HepG2 (cell line): ENCODE measurements around the gene UBTF. TPM values are rescaled to one million over a fixed set of nuclear protein-coding genes. Genes with fewer than 3 reads are reported as not detected.

Experiments
- CREB3 ChIP-seq: sonication (generic); formaldehyde crosslinking; IDR thresholded peaks from 2 replicates; pipeline ENCODE4 v1.5.0; 2020; ENCODE audit warnings: missing genetic modification reagents
- HMGXB4 ChIP-seq, 2 experiments: sonication (generic) in 1 of 2; formaldehyde crosslinking in 1 of 2; IDR thresholded peaks; 2 replicates each; pipeline versions ENCODE4 v1.4.0 to v1.6.1; 2018 to 2020; ENCODE audit warnings: missing genetic modification reagents in 2 of 2, borderline replicate concordance in 1 of 2, low read depth in 1 of 2, mild to moderate bottlenecking in 1 of 2, missing biosample characterization in 1 of 2
- TFE3 ChIP-seq: IDR thresholded peaks from 2 replicates; pipeline ENCODE4 v1.6.1; 2016
- XRCC5 ChIP-seq: fragments of 200-400 bp; formaldehyde crosslinking; optimal IDR thresholded peaks from 2 replicates; pipeline ENCODE3; 2017; ENCODE audit warnings: mild to moderate bottlenecking, low read length
- ZBTB43 ChIP-seq: sonication (generic); formaldehyde crosslinking; conservative IDR thresholded peaks from 2 replicates; pipeline ENCODE4 v1.4.0; 2020; ENCODE audit warnings: missing genetic modification reagents
- ZFX ChIP-seq: sonication (generic); formaldehyde crosslinking; IDR thresholded peaks from 2 replicates; pipeline ENCODE4 v1.4.0; 2020; ENCODE audit warnings: mild to moderate bottlenecking, low read depth, missing genetic modification reagents, moderate library complexity
- ZNF274 ChIP-seq: sonication (generic); formaldehyde crosslinking; IDR thresholded peaks from 2 replicates; pipeline ENCODE4 v1.5.1; 2020; ENCODE audit warnings: mild to moderate bottlenecking, missing genetic modification reagents
- ZNF446 ChIP-seq: sonication (generic); formaldehyde crosslinking; IDR thresholded peaks from 2 replicates; pipeline ENCODE4 v1.5.0; 2020; ENCODE audit warnings: mild to moderate bottlenecking, missing genetic modification reagents
- ZNF484 ChIP-seq: sonication (generic); formaldehyde crosslinking; IDR thresholded peaks from 2 replicates; pipeline ENCODE4 v1.5.1; 2020; ENCODE audit warnings: mild to moderate bottlenecking, low read depth, missing genetic modification reagents, borderline replicate concordance
- ZNF503 ChIP-seq: sonication (generic); formaldehyde crosslinking; IDR thresholded peaks from 2 replicates; pipeline ENCODE4 v1.4.0; 2020; ENCODE audit warnings: missing genetic modification reagents
- ZNF572 ChIP-seq: sonication (generic); formaldehyde crosslinking; IDR thresholded peaks from 2 replicates; pipeline ENCODE4 v1.5.1; 2020; ENCODE audit warnings: mild to moderate bottlenecking, missing genetic modification reagents
- ZNF687 ChIP-seq: sonication (generic); formaldehyde crosslinking; IDR thresholded peaks from 2 replicates; pipeline ENCODE4 v1.5.1; 2020; ENCODE audit warnings: mild to moderate bottlenecking, missing genetic modification reagents, moderate library complexity
- ZNF7 ChIP-seq: IDR thresholded peaks from 2 replicates; pipeline ENCODE4 v1.6.1; 2016; ENCODE audit warnings: missing biosample characterization, missing genetic modification reagents
- ZNF746 ChIP-seq: sonication (generic); formaldehyde crosslinking; IDR thresholded peaks from 2 replicates; pipeline ENCODE4 v1.8.0; 2022; ENCODE audit warnings: mild to moderate bottlenecking, missing genetic modification reagents
- polyA plus RNA-seq, 8 experiments: library from polyadenylated mRNA; depleted of rRNA in 3 of 8; stranded (reverse) in 7 of 8; unstranded in 1 of 8; fragments of >200 nt; fragmentation: Illumina TruSeq in 4 of 8; extraction: Trizol in 4 of 8; gene quantifications; 2 replicates each; pipeline versions ENCODE4 v1.2.1 to v1.2.3, GENCODE V29; 2011 to 2016; ENCODE audit warnings: low read depth in 4 of 8, missing spikeins in 1 of 8, mixed read lengths in 1 of 8; ENCODE audit not compliant: insufficient read depth in 1 of 8
- total RNA-seq, 5 experiments: library from RNA; depleted of rRNA; stranded (reverse); fragments of >200 nt; fragmentation: Illumina TruSeq; extraction: Trizol; gene quantifications; 2 replicates each; pipeline ENCODE4 v1.2.3, GENCODE V29; 2016; ENCODE audit warnings: low read depth in 1 of 5

Gene UBTF
- total and polyA plus RNA-seq, 2 of the 13 experiments (the other 11 are each of a cell fraction or from before 2014, with no cell fraction given): 15.2 to 60.9 TPM

GRCh38 chr17:44222112-44222869 is 2.8 kb upstream of the UBTF start (continued):
- TF ChIP-seq XRCC5 (peak; percentile 14), ZNF484 (no peak), ZNF446 (no peak), HMGXB4 (CRISPR knock-in tag; IDR thresholded peaks at IDR 0.05; ENCODE audit: borderline replicate concordance in 1 of 2, low read depth in 1 of 2) (peak in 1 of 2 experiments; percentile 54; a peak in 2 of 4 replicates), ZBTB43 (CRISPR knock-in tag) (peak; percentile 68; the same call in 1 of the 2 replicates), ZNF503 (CRISPR knock-in tag) (peak; percentile 19; the same call in 1 of the 2 replicates), ZNF274 (peak; percentile 18; the same call in 1 of the 2 replicates), ZNF746 (CRISPR knock-in tag) (peak; percentile 40; the same call in 1 of the 2 replicates), ZNF687 (peak; percentile 60), ZNF7 (CRISPR knock-in tag) (no peak), ZFX (CRISPR knock-in tag) (peak; percentile 74), TFE3 (no peak), ZNF572 (CRISPR knock-in tag) (0 out of 2 replicates have a peak, but pooled peaks have one; percentile 76), CREB3 (peak; percentile 83; the same call in 1 of the 2 replicates)
